GM19452 (cell line): ENCODE results near the gene TRPM5.

Source experiments
- ATAC-seq: cut with Tn5 transposase; IDR thresholded peaks from one replicate; pipeline ENCODE4 v1.9.1; 2021; ENCODE audit not compliant: unreplicated experiment

Gene TRPM5

GRCh38 chr11:2471048-2471803 lies 26.9 kb upstream of the TRPM5 start:
- ATAC-seq, result no peak

DNA sequence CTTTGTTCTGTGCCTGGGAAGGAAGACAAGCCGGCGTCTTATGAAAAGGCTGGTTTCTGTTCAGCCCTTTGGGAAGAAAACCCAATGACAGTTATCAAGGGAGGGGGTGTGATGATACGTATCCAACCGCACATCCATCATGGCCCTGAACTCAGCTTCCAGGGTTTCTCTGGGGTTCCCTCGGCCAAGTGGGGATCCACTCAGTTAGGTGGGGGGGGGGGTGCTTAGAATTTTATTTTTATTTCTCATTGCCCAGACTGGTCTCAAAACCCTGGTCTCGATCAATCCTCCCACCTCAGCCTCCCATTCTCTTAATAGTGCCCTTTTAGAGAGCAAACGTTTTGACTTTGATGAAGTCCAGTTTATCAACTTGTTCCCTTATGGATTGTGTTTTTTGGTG lies 26.2 kb upstream of the TRPM5 start:
- no peak for ATAC-seq

DNA sequence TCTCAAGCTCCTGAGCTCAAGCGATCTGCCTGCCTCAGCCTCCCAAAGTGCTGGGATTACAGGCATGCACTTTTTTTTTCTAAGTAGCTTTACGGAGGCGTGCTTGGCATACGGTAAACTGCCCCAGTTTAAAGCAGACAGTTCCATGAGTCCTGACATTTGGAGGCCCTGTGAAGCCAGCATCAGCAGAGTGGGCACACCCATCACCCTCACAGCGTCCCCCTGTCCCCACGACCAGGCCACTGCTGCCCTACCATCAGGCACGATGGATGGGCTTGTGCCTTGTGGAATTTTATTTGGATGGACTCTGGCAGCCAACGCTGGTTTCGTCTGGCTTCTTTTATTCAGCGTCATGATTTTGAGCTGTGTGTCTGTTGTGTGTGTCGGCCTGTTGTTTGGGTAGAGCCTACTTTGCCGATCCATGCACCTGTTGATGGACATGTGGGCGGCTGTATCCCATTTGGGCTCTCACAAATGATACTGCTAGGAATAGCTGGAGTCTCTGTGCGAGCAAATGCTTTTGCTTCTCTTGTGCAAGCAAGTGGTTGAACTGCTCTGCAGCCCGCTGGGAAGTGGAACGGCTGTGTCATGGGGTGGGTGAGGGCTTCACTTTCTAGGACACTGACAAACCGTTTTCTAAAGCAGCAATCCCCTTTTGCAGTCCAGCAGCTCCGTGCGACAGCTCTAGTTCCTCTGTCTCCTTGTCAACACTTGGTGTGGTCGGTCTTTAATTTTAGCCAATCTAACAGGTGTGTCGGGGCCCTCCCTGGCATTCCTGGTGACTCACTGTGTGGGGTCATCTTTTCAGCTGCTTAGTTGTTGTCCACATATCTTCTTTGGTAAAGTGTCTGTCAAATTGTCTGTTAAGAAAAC lies 24.3 kb upstream of the TRPM5 start:
- no peak for ATAC-seq

- ATAC-seq, result no peak
Observed at GRCh38 chr11:2467695-2468055, 23.4 kb upstream of the TRPM5 start.

DNA sequence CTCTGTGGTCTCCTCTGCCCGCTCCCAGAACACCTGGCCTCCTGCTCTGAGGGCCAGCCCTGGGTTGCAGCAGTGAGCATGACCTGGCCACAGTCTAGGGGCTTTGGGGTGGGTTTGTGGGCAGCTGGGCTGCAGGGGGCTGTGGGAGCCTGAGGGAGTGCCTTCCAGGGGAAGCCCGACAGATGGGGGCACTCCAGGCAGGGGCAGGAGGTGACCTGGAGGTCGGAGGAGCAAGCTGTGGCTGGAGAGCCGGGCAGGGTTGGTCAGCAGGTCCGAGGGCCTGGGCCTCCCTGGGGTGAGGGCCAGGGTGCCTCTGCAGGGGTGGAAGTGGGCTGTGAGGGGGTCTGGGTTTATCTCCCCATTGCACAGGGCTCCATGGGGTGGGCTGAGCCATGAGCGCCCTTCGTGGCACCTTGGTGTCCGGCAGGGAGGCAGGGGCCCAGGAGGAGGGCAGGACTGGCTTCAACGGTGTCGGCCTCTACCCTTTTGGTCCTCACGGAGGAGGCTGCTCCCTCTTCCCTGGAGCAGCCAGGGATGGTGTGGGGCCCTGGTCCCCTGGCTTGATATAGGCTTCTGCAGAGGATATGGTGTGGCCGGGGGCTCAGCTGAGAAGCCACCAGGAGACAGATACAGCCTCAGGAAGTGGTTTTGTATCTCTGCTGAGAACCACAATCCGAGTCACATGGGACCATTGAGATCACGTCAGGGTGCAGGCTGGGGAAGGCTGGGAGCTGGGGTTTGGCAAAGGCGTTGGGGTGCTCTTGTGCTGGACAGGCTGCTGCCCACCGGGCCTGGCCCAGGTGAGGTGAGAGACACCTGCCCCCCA lies 22.8 kb upstream of the TRPM5 start:
- no peak for ATAC-seq

DNA sequence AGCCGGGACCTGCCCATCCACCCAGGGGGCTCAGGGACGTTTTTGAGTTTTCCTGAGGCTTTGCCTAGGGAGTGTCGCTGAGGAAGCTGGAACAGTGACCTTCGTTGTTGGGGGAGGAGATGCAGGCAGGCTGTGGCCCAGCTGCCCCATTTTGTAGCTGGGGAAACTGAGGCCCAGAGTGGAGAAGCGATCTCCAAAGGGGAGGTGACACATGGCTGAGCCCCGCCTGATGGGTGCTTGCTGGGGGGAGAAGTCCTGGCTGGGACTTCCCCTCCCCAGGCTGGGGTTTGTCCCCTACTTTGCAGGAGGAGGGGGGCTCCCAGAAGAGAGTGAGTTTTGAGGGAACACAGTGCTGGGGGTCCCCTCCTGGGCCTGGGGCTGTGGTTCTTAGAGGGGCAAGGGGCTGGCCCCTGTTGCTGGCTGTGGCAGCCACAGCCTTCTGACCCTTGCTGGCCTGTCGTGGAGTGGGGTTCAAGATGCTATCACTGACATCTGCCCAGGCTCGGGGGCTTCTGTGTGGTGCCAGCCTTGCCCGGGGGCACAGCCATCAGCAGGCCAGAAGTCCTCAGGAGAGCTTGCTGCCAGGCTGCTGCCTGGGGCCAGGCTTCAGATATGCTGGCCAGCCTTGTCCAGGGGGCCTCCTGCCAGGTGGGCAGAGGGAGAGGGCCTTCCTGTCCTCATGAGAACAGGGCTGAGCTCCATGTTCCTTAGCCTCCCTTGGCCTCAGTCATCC lies 21.9 kb upstream of the TRPM5 start:
- no peak for ATAC-seq

GRCh38 chr11:2465202-2466068 lies 21.1 kb upstream of the TRPM5 start:
- no peak for ATAC-seq

- ATAC-seq, result no peak
Observed at GRCh38 chr11:2464451-2465165, 20.3 kb upstream of the TRPM5 start.

DNA sequence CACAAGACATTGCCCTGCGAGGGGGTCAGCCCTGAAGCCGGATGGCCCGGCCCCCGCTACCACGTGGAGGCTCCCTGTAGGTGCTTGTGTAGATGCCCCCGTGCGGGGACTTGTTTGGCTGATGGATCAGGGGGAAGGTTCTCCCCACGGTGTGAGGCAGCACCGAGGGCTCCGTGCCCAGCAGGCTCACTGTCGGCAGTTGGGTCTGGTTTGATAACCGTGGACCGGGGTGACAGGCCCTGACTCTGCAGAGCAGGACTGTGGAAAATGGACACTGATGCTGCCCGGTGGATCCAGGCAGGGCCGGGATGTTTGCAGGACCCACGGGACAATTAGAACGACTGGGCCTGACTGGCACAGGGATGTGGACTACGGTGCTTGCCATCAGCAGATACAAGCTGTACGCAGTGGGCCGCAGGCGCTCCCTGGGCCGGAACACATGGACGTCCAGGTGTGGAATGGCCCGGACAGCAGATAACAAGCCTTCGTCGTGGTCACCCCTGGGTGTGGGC lies 19.5 kb upstream of the TRPM5 start:
- ATAC-seq, result no peak

- no peak for ATAC-seq
Observed at GRCh38 chr11:2462986-2463765, 18.9 kb upstream of the TRPM5 start.

GRCh38 chr11:2462543-2462985 lies 18.2 kb upstream of the TRPM5 start:
- no peak for ATAC-seq

DNA sequence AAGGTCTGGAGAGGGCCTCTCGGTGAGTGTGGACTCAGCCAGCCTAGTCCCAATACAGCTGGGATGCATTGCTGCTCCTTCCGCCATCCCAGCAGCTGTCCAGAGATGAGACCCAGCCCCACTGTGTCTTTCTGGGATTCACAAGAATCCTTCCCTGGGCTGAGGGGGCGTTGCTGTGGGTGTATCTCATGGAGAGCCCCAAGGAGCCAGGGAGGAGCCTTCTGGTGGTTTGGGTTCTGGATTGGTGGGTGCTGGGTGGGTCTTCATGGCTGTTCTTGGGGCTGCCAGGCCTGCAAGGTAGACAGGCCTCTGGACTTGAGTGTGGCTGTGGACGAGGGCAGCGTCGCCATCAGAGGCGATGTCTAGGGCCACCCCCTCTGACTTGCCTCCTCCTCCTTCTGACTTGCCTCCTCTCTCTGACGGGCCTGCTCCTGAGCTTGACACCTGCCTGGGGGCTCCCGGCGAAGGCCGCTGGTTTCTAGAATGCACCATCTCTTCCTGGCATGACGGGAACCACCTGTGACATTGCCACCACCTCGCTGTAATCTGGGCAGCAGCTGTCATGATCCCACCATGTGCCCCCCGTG lies 17.7 kb upstream of the TRPM5 start:
- ATAC-seq, result no peak

DNA sequence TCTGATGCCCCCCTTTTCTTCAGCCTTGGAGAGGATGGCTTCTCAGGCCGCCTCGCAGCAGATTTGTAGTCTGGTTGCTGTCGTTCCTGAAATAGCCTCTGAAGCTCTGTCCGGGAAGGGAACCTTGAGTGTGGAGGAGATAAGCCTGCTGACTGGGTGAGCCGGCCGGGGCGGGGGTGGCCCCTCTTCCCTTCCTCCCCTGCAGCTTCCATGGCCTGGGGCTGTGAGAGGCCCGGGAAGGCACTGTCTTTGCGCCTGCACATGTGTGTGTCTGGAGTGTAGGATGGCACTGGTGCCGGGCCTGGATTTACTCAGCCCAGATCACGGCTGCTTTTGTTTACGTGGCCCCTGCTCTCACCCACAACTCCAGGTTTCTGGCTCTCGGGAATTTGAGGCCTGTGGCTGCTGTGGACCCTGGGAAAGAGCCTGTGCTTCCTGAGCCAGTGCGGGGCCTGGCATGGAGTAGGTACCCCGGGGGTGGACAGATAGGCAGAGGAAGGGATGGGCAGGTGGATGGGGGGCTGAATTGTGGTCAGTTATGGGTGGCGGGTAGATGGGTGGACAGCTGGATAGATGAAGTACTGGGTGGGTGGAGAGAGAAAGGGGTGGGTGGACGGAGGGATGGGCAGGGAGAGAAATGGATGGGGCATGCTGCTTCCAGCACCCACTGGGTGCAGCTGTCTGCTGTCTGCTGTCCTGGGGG lies 17.1 kb upstream of the TRPM5 start:
- no peak for ATAC-seq

DNA sequence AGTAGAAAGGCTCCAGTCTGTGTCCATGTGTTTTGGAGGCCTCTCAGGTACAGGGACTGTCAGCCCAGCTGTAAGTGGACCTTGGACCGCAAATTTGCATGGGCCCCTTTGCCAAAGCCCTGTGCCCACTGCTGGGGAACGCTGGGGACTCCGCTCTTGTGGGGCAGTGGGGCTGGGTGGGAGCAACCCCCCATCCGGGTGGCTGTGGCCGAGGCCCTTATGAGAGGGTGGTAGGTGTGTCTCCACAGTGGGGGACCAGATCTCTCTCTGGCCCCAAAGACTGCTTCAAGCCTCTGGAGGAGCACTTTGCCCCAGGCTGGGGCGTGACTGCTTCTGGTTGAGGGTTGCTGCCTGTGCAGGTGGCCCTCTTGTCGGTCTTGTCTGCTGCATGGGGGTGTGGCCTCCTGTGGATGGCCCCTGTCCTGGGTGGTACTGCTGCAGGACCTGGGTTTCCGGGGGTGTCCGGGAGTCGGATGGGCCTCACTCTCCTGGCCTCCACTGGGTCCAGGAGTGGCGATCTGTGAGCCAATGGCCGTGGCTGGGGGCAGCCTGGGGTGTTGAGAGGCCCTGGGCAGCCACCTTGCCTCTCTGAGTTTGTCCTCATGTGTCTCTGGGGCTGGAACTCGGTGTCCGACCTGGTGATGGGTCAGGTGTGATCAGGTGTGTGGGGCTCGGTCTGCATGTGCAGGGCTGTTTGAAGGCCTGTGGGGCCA lies 16.4 kb upstream of the TRPM5 start:
- no peak for ATAC-seq

GRCh38 chr11:2459796-2460531 lies 15.7 kb upstream of the TRPM5 start:
- ATAC-seq, result no peak
